ENCODE data around the gene CNR2. TPM values are rescaled to one million over a fixed set of nuclear protein-coding genes. Genes with fewer than 3 reads are reported as not detected.
A peak's percentile ranks its signal among the peaks of the same experiment; 100 is the strongest.

The CNR2 gene
- total RNA-seq, 4 donors from 2014 or later: 1.6 to 3.4 TPM; not detected in 2

DNA sequence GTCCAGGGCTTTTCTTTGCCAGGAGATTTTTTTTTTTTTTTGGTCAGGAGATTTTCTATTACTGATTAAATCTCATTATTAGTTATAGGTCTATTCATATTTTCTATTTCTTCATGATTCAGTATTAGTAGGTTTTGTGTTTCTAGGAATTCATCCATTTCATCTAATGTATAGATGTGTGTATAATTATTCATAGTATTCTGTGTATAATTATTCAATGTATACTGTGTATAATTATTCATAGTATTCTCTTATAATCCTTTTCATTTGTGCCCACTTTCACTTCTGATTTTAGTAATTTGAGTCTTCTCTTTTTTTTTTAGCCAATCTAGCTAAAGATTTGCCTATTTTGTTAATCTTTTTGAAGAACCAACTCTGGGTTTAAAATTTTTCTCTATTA lies 34.2 kb upstream of the CNR2 start:
- no peaks in the 10 kb centered on the region for H3K27me3 ChIP-seq
- H3K4me3 ChIP-seq: no peak overlapping the region
- peaks cover 0 to 4% of the 10 kb centered on the region in 2 donors for H3K9me3 ChIP-seq
- in situ Hi-C loops (cut with MboI; ENCODE audit: low pct_ligation_motif_present in 1 of 4, low pct_unique_long_range_greater_than_20kb in 1 of 4, low sequenced_read_pairs in 3 of 4) (no loop called here), intact Hi-C loops (cut with DNase I; ENCODE audit: low total_unique reads) (no loop called here)
- DNase-seq: no peak
- H3K4me1 ChIP-seq: no peaks in the 10 kb centered on the region
- TF ChIP-seq, protein P1, sequence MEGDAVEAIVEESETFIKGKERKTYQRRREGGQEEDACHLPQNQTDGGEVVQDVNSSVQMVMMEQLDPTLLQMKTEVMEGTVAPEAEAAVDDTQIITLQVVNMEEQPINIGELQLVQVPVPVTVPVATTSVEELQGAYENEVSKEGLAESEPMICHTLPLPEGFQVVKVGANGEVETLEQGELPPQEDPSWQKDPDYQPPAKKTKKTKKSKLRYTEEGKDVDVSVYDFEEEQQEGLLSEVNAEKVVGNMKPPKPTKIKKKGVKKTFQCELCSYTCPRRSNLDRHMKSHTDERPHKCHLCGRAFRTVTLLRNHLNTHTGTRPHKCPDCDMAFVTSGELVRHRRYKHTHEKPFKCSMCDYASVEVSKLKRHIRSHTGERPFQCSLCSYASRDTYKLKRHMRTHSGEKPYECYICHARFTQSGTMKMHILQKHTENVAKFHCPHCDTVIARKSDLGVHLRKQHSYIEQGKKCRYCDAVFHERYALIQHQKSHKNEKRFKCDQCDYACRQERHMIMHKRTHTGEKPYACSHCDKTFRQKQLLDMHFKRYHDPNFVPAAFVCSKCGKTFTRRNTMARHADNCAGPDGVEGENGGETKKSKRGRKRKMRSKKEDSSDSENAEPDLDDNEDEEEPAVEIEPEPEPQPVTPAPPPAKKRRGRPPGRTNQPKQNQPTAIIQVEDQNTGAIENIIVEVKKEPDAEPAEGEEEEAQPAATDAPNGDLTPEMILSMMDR (IDR thresholded peaks at IDR 0.05): no peak
- TF ChIP-seq POLR2AphosphoS5 (IDR thresholded peaks at IDR 0.05): no peak
- TF ChIP-seq EP300 (IDR thresholded peaks at IDR 0.05; ENCODE audit: low read depth): no peak
- TF ChIP-seq POLR2A (IDR thresholded peaks at IDR 0.05): no peak
- H3K36me3 ChIP-seq: no peaks in the 10 kb centered on the region
- no peak overlapping the region for H3K27ac ChIP-seq

DNA sequence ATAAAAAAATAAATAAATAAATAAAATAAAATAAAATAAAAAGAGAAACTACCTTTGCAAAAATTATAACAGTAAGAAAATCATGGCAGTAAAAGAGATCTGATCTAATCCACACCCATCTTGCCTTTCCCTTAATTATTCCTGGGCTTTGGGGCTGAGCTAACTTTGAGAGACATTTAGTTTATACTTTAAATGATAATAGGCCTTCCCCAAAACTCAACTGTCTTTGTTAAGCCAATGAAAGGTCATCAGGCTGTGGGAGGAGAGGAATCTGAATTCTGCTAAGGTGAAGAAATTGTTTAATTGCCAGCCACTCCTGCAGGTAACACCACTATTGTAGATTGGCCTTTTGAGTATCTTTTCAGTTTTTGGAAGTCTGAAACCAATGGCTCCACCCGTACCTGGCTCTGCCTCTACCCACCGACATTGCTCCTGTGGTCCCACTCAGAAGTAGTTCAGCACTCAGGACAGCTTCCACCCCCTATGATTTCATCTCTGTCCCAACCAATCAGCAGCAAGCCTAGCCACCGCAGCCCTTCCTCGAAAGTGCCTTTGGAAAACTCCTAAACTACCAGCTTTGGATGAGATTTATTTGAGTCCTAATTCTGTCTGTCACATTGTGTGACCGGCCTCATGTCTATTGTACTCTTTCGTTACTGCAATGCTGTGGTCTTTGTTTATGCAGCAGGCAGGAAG lies 23.5 kb upstream of the CNR2 start:
- no peak for DNase-seq
- WGBS, 2 donors (ENCODE audit: low coverage in 1 of 2): 73 to 91% methylated on average over 4 to 6 of the region's 6 CpGs
- H3K9me3 ChIP-seq: no peaks in the 10 kb centered on the region
- no peak overlapping the region for H3K27ac ChIP-seq
- H3K36me3 ChIP-seq: no peaks in the 10 kb centered on the region
- H3K4me3 ChIP-seq: no peak overlapping the region
- in situ Hi-C loops (cut with MboI; ENCODE audit: low pct_ligation_motif_present in 1 of 4, low pct_unique_long_range_greater_than_20kb in 1 of 4, low sequenced_read_pairs in 3 of 4) (no loop called here), intact Hi-C loops (cut with DNase I; ENCODE audit: low total_unique reads) (no loop called here)
- no peaks in the 10 kb centered on the region for H3K4me1 ChIP-seq
- H3K27me3 ChIP-seq: no peaks in the 10 kb centered on the region
- TF ChIP-seq POLR2AphosphoS5 (IDR thresholded peaks at IDR 0.05) (no peak), POLR2A (IDR thresholded peaks at IDR 0.05) (no peak), EP300 (IDR thresholded peaks at IDR 0.05; ENCODE audit: low read depth) (no peak)
- TF ChIP-seq, protein P1 (IDR thresholded peaks at IDR 0.05): no peak

DNA sequence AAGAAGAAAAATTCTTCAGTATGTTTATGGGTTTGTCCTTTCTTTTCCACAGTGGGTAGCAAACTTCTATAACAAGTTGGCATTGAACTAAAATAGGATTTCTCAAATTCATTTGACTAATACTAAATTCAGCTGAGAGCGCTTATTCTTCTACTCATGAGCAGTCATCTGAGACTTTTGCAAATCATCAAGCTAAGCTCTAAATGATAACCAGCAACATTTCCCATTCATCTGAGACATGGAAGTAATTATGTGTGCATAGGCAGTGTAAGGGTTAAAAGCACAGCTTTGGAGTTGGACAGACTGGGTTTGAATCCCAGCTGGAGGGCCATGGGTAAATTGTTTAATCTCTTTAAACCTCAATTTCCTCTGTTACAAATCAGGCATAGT lies 18.3 kb upstream of the CNR2 start:
- no peak for TF ChIP-seq POLR2A (IDR thresholded peaks at IDR 0.05)
- TF ChIP-seq, protein P1 (IDR thresholded peaks at IDR 0.05): no peak
- no peak for TF ChIP-seq POLR2AphosphoS5 (IDR thresholded peaks at IDR 0.05)
- no peak for TF ChIP-seq EP300 (IDR thresholded peaks at IDR 0.05; ENCODE audit: low read depth)
- no peaks in the 10 kb centered on the region for H3K36me3 ChIP-seq
- intact Hi-C loops (cut with DNase I; ENCODE audit: low total_unique reads): no loop called here
- no peaks in the 10 kb centered on the region for H3K4me1 ChIP-seq
- no peaks in the 10 kb centered on the region for H3K9me3 ChIP-seq
- H3K4me3 ChIP-seq: no peak overlapping the region
- DNase-seq: no peak
- H3K27me3 ChIP-seq: no peaks in the 10 kb centered on the region
- in situ Hi-C loops (cut with MboI; ENCODE audit: low pct_ligation_motif_present in 1 of 4, low pct_unique_long_range_greater_than_20kb in 1 of 4, low sequenced_read_pairs in 3 of 4): no loop called here
- 82 to 83% methylated on average over 1 of the region's 1 CpG for whole genome bisulfite sequencing, 2 donors (ENCODE audit: low coverage in 1 of 2)
- peak overlapping the region in 2 of 4 donors; percentile 45 to 55 for H3K27ac ChIP-seq

DNA sequence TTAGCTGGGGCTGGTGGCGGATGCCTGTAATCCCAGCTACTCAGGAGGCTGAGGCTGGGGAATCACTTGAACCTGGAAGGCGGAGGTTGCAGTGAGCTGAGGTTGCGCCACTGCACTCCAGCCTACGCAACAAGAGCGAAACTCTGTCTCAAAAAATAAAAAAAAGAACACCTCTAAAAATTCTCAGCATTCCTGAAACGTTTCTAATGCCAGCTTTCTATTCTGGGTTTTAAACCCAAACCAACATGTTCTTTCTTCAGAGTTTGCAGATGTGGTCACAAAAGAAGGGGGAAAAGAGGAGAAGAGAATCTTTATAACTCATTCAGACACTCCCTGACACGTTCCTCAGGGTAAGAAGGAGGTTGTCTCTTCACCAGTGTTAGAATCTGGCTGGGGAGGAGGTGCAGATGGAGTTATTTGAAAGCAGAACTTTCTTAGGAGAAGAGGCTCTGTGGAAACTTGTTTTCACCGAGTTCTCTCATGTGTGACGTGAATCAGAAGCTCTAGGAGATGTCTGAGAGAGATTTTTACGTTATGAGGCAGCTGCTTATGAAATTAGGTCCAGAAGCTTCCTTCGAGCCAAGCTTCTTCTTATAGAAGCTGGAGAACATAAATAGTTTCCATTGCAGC lies 17.8 kb upstream of the CNR2 start:
- Histone ChIP-seq H3K27me3 (no peaks in the 10 kb centered on the region), H3K27ac (peak overlapping the region in 3 of 4 donors; percentile 40 to 55 (median 45)), H3K36me3 (no peaks in the 10 kb centered on the region), H3K9me3 (no peaks in the 10 kb centered on the region), H3K4me3 (no peak overlapping the region), H3K4me1 (no peaks in the 10 kb centered on the region)
- TF ChIP-seq, protein P1 (IDR thresholded peaks at IDR 0.05): no peak
- TF ChIP-seq EP300 (IDR thresholded peaks at IDR 0.05; ENCODE audit: low read depth): no peak
- TF ChIP-seq POLR2AphosphoS5 (IDR thresholded peaks at IDR 0.05): no peak
- TF ChIP-seq POLR2A (IDR thresholded peaks at IDR 0.05): no peak
- 55 to 61% methylated on average over 8 to 11 of the region's 11 CpGs for WGBS, 2 donors (ENCODE audit: low coverage in 1 of 2)
- no peak for DNase-seq
- in situ Hi-C loops (cut with MboI; ENCODE audit: low pct_ligation_motif_present in 1 of 4, low pct_unique_long_range_greater_than_20kb in 1 of 4, low sequenced_read_pairs in 3 of 4) (no loop called here), intact Hi-C loops (cut with DNase I; ENCODE audit: low total_unique reads) (no loop called here)

Measured in transverse colon (tissue), 4 donors.